Measurements from ENCODE around the gene FRMD4A.

FRMD4A gene

DNA sequence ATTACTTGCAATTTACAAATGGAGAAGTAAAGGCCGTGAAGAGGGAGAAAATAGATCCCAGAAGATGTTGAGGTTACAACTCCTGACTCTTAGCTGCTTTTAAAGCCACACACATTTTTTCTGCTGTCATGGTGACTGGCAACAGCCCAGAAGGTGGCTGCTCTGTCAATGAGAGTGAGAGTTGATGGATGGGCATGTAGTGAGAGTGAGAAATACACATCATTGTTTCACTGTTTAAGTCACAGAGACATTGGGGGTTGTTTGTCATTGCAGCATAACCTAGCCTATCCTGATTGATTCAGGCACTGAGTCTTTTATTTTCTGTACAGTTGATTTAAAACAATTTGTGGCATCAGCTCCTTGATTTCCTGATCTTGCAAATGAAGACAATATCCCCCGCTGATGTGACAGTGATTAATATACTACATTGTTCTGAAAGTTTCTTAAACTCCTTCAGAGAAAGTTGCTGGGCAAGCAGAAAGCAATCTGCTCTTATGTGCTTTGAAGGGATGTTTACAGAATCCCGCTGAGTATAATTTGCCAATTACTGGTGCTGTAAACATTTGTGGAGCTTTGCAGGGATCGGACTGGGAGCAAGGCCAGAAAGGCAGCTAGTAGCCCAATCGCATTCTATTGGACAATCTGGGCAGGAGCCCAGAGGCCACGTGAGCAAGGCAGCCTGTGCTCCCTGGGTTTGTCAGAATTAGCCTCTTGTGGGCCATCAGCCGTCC lies 514.4 kb downstream of the FRMD4A start:
- peak; percentile 47 for DNase-seq (ENCODE audit: low spot score)

DNA sequence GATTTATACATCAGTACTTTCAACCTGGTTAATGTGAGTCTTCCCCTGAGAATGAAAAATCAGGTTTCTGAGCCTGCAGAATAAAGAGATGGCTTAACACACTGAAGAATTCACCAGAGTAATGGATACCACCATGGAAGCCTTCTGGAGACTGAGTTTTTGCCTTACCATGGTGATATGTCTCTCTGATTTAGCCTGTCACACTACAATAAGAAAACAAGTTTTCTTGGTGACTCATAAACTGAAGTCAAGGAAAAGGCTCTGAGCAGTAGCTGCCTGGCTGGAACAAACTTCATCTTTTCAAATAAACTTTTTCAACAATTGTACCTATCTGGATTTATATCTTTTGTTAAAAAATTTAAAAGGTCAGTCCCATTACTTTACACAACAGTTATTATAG lies 515.0 kb downstream of the FRMD4A start:
- peak; percentile 64 for DNase-seq (ENCODE audit: low spot score)

DNA sequence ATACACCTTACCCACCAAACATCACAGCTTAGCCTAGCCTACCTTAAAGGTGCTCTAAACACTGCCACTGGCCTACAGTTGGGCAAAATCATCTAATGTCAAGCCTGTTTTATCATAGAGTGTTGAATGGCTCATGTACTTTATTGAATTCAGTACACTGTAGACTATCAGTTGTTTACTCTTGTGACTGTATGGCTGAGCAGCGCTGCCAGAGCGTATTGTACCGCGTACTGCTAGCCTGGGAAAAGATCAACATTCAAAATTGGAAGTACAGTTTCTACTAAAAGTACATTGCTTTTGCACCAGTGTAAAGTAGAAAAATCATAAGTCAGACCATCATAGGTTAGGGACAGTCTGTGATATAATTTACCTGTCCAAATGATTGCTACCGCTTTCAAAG lies 517.2 kb downstream of the FRMD4A start:
- DNase-seq (ENCODE audit: low spot score), result no peak

DNA sequence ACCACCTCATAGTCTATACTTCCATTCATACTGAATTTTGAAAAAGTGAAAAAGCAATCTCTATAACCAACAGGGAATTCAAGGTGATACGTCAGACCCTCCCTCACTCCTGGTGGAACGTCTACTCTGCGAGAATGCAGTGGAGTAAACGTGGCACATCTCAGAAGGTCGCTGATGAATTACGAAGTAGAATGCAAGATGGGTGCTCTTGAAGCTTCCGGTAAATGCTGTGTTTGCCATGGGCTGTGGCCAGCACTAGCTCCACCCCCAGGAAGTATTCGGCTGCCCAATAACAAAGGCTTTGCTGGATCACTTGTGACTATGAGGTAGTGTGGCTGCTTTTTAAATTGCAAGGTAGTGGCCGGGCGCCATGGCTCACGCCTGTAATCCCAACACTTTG lies 517.9 kb downstream of the FRMD4A start:
- no peak for DNase-seq (ENCODE audit: low spot score)

DNA sequence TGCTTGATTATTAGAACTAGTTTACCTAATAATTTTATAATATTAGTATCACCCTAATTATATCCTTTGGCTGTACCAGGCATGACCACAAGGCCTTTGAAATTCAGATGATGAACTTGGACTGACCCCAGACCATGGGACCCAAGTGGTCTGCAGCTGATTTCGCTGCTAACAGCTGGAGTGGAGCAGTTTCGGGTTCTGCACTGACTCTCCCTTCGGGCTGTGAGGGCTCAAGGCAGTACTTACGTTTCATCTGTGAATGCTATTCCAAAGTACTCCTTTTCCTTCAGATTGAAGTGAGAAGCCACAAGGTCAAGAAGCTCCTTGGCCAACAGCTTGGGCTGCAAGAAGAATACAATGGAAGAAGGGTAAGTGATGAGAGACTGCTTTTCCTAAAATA lies 520.2 kb downstream of the FRMD4A start:
- no peak for DNase-seq (ENCODE audit: low spot score)

DNA sequence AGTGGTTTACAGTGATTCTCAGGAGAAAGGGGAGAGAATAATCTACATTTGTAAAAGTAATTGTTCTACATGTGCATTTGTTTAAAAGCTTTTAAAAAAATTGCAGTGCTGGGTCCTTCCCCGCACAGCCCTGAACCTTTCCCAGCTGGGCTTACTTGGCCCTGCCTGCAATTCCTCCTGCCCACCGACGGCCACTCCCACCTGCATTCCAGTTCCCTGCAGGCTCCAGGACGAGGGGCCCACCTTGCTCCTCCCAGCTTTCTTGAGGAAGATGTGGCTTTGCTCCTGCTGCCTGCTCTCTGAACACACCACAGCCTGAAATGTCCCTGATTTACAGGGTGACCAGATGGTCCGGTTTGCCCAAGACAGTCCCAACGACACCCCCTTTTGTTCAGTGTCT lies 521.3 kb downstream of the FRMD4A start:
- DNase-seq (ENCODE audit: low spot score), result no peak

DNA sequence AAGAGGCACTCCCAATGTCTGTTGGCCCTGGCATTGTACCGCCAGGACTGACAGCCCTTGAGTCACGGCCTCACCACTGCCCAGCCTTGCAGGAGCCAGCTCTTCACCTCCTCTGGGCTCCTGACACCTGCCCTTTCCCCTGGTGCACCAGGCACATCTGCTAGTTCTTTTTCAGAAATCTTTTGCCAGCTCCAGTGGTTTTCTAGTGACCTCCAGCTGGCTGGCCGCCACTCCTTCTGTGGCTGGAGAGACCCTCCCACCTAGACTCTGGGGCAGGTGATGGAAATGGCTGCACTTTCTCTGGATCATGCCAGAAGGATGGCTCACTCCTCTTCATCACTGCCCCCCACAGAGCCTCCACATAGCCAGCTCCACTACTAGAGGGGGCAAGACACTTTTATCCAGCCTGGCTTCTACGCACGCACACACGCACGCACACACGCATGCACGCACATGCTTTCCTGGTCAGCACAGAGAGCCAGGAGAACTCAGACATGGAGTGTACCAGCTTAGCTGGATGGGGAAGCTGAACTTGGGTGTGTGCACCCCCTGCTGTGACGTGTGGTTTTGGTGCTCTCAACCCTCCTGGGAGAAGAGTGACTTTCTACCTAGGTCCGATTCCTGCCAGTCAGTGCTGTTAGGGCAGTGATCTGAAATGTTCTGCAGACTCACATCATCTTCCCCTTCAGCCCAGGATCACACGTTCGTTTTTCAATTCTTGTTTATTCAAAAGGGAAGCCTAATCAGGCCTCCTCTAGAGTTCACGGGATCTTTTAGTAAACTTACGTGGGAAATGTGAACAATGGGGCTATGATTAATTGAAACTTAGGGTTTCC lies 522.0 kb downstream of the FRMD4A start:
- DNase-seq (ENCODE audit: low spot score), result no peak

DNA sequence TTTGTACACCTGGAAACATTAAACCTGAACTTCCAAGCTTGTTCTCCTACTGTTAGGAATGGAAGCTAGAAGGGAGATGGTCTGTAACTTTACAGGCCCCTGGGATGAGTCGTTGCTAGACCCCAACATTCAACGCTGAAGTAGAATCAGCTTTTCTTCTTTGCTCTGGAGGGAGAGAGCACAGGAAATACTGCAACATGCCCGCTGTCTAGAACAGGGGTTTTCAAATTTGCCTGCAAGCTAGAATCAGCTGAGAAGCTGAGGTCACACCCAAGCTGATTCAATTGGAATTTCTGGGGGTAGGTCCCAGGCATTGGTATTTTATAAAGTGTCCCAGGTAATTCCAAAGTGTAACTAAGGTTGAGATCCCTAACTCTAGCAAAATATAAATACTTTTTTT lies 524.3 kb downstream of the FRMD4A start:
- no peak for DNase-seq (ENCODE audit: low spot score)

DNA sequence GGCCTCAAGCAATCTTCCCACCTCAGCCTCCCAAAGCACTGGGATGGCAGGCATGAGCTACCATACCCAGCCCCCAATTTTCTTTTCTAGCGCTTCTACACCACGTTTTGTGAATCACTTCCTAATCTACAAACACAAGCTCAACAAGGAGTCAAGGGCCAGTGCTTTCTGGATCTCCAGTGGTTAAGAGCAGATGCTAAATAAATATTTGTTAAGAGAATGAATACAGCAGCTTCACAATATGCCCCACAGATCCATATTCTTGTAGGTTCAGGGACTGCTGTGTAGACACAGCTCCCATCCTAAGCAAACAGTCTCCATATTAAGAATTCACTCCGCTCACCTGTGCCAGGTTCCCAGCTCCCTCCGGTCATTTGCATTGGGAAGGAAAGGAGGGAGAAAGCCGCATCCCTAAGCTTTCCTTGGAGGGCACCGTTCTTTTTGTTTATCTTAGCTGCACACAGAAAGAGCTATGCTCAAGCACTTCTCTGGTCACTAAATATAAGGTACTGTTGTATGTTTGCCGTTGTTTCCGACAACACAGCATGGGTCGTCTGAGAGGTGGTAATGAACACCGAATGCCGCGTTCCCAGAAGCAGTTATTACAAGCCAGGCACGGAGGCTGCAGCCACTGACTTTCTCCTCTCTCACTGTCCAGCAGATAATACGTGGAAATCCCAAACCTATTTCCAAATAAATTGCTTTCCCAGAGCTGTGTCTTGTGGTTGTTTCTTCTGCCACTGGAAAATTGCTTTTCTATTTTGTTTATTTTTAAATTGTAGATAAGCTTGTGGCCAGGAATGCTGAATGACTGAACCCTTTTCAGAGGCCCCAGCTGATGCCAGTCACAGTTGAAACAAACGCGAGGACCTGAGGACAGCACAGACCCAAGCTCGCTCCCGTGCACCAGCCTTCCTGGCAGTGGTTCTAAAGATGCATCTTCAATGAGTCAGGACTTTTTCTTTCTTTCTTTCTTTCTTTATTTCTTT lies 526.9 kb downstream of the FRMD4A start:
- DNase-seq (ENCODE audit: low spot score), result no peak

DNA sequence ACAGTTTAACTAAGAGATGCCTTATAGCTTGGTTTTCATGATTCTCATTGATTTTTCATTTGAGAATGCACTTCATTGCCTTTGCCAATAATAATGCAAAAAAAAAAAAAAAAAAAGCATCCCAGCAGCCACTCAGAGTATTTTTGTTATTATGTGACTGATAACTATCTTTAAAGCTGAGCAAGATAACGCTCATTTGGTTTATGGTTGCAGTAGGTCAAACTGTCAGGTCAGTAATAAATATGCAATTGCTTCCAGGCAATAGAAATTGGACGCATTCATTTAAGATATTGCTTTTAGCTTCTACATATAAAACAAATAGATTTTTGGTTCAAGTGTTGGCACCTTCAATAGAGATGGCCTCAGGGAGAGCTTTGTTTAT lies 528.8 kb downstream of the FRMD4A start:
- DNase-seq (ENCODE audit: low spot score), result no peak

DNA sequence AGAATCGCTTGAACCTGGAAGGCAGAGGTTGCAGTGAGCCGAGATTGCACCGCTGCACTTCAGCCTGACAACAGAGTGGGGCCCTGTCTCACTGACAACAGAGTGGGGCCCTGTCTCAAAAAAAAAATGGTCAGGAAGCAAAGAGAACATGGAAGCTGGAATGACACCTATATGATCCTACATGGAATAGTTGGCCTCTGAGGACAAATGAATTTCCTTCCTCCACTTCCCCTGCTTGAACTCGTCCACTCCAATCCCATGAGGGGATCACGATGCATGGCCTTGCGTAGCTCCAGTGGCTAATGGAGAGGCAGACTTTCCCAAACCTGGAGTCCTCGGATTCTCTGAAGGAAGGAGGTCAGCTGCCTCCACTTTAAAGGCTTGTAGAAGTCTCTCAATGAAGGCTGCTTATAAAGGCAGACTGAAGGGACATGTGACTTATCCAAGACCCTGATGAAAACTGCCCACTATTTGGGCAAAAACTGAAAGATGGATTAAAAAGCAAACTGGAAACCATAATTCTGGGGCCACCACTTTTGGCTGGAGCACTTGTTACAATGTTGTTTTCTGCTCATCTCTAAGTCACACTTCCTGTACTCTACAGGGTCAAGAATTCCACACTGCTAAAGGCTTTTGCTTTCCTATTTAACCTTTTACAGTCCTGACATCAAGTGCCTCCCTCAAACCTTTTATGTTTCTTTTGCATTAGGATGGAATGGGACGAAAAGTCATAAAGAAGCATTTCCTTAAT lies 529.4 kb downstream of the FRMD4A start:
- DNase-seq (ENCODE audit: low spot score), result no peak

DNA sequence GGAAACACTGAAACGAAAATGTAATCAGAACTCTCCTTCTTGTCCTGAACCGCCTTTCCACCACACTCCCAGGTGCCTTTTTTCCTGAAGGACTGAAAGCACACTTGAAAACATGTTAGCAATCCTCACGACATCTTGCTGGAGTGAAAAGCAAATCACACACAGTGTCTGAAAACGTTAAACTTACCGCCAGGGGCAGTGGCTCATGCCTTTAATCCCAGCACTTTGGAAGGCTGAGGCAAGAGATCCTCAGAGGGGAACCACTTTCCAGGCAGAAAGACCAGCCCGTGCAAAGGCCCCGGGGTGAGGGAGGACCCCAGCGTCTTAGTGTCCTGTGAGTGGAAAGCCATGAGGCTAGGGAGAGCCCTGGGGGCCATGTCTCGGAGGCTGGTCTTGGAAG lies 533.6 kb downstream of the FRMD4A start:
- no peak for DNase-seq (ENCODE audit: low spot score)

DNA sequence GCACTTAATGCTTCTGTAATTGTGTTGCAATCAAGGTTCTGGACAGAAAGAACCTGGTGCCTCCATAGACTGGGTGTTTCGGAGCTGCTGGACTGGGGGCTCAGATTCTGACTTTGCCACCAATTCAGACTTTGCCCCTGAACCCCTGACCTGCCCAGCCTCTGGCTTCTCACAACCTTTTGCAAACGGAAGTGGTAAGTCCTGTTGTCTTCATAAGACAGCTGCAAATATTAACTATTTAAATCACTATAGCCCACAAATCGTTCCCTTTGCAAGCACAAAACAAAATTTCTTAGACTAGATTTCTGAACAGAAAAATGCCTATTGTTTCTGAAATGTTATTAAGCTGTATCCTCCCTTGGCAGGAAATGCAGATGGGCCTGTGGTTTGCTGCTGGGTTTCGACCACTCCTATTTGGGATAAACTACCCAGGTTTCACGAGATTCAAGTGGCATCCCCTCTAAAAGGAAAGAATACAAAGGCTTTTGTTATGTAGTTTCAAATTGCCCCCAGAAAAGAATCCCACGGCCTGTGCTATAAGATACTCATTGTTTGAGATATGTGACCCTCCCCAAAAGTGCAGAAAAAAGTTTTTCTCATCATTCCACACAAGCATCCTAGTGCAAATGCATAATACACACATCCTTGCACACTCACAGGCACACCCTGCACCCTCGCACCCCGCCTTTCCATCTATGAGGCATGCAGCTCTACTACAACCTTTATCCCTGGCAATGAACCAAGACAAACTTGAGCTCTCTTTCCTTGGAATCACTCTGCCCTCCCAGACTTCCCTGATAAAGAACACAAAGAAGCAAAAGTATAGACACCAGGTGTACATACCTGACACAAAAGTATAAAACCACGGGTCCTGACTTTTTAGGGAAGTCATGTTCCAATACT lies 534.8 kb downstream of the FRMD4A start:
- no peak for DNase-seq (ENCODE audit: low spot score)

DNA sequence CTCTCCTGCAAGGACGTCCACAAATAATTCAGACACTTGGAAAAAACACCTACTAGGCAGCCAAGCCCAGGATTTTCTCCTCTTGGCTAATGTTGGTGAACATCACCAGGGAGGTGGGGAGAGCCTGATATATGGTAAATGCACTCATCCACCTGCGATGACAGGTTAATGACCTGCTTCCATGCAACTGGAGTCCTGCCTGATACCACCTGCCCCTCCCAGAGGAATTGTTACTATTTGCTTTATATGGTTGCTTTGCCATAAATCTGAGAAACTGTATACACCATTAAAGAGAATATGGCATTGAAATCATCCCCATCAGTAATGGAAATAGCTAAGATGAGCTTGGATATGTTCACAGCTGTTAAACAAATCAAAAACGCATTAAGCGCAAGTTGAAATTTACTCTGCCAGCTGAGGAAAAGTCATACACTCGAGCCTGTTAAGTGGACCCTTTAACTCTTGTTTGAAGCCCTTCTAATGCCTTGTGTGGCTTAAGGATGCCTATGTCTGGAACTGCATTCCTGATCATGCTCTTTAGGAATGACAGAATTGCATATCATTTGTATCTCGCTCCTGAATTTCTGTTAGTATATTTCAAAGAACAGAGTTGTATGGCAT lies 535.6 kb downstream of the FRMD4A start:
- DNase-seq (ENCODE audit: low spot score), result no peak

DNA sequence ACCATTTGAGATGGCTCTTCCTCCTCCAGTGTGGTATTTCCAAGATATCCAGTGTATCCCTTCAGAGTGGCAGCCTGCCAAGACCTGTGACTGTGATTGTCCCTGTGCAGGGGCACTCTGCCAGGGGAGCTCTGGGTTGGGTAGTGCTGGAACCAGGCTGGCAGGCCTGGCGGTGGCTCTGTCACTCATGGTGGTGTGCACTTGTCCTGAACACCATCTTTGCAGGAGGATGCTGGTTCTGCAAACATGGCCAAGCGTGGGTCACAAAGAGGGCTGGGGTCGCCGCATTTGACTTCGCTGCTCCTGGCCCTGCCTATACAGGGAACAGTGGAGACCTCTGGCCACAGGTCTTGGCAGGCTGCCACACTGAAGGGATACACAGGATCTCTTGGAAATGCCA lies 538.7 kb downstream of the FRMD4A start:
- no peak for DNase-seq (ENCODE audit: low spot score)

DNA sequence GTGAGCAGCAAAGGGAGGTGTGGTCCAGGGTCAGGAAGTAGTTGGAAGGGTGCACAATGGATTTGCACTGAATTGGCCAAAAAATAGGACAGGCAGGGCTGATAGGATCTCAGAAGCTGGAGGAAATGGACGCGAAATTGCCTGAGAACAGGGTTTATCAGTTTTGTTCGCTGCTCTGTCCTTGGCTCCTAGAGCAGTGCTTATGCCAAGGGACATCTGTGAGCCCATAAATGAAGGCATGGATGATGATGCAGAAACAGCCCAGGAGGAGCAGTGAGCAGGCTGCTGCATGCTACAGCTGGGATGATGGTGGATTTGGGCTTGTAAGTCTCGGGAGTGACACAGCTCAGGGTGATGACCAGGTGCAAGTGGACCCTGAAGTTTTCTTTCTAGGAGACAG lies 539.2 kb downstream of the FRMD4A start:
- no peak for DNase-seq (ENCODE audit: low spot score)

DNA sequence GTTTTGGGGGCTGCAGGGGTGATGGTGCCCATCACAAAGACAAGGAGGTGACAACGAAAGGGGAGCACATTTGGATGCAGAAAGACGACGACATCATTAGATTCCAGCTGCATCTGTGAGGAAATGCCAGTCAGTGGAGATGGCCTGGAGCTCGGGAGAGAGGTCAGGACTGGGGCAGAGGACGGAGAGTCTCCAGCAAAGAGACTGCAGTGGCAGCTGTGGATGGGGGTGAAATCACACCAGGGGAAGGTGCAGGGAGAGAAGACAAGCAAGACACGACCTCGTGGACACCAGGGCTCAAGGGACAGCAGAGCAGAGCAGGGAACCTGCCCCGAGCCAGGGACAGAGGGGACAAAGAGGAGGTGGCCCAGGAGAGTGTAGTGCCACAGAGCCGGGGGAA lies 540.5 kb downstream of the FRMD4A start:
- no peak for DNase-seq (ENCODE audit: low spot score)

DNA sequence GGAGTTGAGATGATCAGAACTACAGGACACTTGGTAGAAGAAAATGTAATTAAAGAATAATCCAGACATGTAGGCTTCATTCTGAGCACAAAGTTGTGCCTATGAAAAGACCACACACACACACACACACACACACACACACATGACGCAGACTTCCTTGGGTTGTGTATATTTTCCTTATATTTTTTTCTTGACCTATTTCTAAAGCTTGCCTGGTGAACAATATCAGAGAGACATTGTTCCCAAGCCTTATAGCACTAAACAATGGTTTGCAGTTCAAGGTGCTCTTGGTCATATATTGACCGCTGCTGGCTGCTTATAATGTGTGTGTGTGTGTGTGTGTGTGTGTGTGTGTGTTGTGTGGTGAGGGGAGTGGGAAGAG lies 541.3 kb downstream of the FRMD4A start:
- no peak for DNase-seq (ENCODE audit: low spot score)

DNA sequence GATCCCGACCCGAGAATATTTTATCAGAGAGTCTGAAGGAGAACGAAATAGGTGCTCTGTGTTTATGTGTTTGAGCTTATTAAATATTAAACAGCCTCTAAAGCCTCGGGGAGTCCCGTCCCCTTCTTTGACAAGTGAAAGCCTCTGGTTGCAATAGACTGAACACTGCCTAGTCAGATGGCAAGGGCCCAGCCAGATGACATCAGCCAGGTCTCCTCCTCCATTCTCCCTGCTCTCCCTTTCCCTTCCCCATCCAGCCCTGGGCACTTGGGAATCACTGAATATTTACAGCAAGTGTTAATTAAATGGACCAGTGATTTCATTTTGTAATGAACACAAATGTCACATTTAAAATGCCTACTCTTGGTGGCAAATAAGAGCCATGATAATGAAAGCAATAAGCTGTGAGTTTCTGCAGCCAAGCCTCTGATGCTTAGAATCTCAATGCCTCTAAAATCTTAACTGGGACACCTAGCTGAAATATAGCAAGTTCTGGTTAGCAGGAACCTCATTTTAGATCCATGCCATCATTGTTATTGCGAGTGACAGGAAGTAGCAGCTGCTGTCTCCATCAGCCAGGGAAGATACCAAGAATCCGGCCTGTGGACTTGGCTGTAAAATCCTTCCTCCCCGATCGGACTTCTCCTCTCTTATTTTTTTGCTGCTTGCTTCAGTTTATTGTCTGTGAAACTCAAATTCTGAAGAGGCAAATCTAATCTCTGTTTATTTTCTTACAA lies 541.8 kb downstream of the FRMD4A start:
- peak; percentile 82 for DNase-seq (ENCODE audit: low spot score)

DNA sequence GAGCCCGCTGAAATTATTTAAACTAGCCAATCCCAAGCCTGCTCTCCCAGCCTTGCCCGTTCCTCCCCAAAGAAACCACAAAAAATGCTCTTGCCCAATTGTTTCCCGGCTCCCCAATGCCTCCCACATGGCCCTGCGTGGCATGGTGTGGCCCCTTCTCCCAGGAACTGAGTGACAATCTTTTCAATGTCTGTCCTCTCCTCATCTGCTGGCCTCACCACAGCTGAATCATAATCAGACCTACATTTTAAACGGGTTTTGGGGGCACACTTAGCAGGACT lies 542.5 kb downstream of the FRMD4A start:
- DNase-seq (ENCODE audit: low spot score), result peak; percentile 53
